Activated CD8-positive, alpha-beta memory T cell treated with anti-CD3 and anti-CD28 coated beads, Interleukin-2, amount 50 U/mL, for 1 hour (primary cell): ENCODE data around the gene ESR2.
"Not testable (repeated sequence)": the region's sequence is repeated elsewhere in the genome, so short reads cannot be mapped to it uniquely, and the experiment has no call there.

Experiments used
- DNase-seq: peaks from one replicate; pipeline ENCODE4 v3.0.0-alpha.2; 2020; ENCODE audit errors: extremely low read depth

Gene ESR2

DNA sequence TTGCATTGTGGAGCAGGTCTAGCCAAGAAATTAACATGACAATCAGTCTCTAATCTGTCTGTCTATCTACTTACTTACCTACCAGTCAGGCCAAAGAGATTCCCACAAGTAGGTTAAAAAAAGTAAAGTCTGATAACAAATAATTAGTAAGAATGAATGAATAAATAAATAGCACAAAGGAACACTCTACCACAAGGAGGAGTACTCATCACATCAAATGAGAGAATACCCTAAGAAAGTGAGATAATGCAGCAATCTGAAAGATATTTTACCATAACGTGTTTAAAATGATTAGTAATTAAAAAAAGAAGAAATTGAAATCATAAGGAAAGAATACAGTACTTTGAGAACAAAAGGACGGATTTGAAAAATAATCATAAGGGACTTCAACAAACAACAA is 254.1 kb downstream of the ESR2 start:
- no peak for DNase-seq

GRCh38 chr14:64038841-64039542 is 255.2 kb downstream of the ESR2 start:
- no peak for DNase-seq

- not testable (repeated sequence) for DNase-seq
These were observed 256.1 kb downstream of the ESR2 start for GRCh38 chr14:64037869-64038745.

GRCh38 chr14:64035143-64035542 is 259.0 kb downstream of the ESR2 start:
- no peak for DNase-seq
